ENCODE data around the gene ZNF185. TPM values are rescaled to one million over a fixed set of nuclear protein-coding genes. Genes with fewer than 3 reads are reported as not detected.

The ZNF185 gene
- total RNA-seq, 1 donor from 2014 or later = 2.1 TPM

DNA sequence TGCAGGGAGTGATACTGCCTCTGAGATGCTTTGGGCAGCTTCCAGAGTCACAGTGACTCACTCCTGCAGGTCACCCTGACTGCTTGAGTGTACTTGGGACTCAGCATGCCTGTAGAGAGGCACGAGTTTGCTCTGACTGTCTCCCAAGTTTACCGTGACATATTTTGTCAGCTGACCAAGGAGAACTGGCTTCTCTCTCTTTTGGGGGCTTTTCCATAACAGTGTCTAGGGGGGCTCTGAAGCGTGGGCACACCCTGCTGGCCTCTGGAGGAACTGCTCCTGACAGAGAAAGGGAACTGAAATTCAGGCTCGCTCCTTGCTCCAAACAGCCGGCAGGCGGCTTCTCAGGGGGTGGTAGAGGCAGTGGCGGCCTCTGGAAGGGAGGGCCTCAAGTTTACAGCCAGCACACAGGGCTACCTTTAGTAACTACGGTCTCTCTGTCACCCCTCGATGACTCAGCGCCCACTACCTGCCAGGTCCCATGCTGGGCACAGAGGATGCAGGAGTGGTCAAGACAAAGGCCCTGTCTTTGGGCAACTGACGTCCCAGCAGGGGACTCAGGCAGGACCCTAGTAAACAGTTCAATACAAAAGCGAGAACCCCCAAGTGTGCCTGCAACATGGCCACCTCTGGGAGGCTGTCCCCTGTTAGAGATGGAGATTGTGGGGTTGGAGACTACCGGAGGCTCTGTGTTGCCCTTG is 17.8 kb downstream of the ZNF185 start:
- Mint-ChIP-seq H3K36me3 (ENCODE audit: low read depth, unreplicated experiment) (no peaks in the 10 kb centered on the region), H3K27ac (ENCODE audit: unreplicated experiment) (no peak overlapping the region), H3K4me1 (ENCODE audit: unreplicated experiment) (no peaks in the 10 kb centered on the region), H3K4me3 (ENCODE audit: unreplicated experiment) (no peak overlapping the region), H3K9me3 (ENCODE audit: unreplicated experiment) (no peaks in the 10 kb centered on the region), H3K27me3 (ENCODE audit: unreplicated experiment) (peaks cover 2% of the 10 kb centered on the region)
- TF ChIP-seq, protein P1, sequence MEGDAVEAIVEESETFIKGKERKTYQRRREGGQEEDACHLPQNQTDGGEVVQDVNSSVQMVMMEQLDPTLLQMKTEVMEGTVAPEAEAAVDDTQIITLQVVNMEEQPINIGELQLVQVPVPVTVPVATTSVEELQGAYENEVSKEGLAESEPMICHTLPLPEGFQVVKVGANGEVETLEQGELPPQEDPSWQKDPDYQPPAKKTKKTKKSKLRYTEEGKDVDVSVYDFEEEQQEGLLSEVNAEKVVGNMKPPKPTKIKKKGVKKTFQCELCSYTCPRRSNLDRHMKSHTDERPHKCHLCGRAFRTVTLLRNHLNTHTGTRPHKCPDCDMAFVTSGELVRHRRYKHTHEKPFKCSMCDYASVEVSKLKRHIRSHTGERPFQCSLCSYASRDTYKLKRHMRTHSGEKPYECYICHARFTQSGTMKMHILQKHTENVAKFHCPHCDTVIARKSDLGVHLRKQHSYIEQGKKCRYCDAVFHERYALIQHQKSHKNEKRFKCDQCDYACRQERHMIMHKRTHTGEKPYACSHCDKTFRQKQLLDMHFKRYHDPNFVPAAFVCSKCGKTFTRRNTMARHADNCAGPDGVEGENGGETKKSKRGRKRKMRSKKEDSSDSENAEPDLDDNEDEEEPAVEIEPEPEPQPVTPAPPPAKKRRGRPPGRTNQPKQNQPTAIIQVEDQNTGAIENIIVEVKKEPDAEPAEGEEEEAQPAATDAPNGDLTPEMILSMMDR (IDR thresholded peaks at IDR 0.05; ENCODE audit: unreplicated experiment) = peak; percentile 62
- peak; percentile 52 for DNase-seq (ENCODE audit: low spot score)

DNA sequence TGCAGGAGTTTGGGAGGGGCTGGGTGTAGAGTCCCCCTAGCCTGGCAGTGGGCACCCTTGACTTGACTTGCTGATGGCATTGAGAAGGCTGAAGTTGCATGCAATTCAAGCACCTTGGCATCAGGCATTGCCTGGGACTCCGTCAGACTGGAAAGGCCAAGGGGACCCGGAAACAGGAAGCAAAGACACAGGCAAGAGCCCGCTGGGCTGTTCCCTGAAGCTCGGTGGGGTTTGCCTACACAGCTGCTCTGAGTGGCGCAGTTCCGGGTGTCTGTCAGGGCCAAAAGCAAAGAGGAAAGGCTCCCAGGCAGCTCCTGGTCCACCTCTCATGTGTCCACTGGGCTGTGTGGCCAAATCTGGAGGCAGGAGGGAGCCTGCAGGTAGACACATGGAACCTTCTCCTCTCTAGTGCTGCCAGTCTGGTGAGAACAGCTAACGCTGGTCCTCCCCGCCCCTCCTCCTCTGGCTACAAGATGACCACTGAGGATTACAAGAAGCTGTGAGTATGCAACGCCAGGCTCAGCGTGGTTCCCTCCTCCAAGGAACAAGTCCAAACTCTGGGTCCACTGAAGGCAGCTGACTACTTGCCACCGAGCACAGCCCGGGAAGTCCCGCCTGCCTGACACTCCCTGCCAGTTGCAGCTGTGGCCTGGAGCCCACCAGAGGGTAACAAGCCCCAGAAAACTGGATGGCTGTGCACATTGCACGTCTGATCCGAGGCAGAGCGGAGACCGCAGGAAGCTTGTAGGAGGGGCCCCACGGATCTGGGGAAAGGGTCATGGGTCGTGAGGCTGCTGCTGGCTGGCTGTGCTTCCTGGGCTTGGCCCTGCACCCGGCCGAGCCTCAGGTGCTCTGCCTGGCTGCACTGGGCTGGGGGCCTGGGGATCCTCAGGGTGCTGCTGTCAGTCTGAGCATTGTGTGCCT is 20.1 kb downstream of the ZNF185 start:
- TF ChIP-seq, protein P1 (IDR thresholded peaks at IDR 0.05; ENCODE audit: unreplicated experiment) = no peak
- DNase-seq (ENCODE audit: low spot score) = no peak
- Mint-ChIP-seq H3K9me3 (ENCODE audit: unreplicated experiment) (no peaks in the 10 kb centered on the region), H3K4me1 (ENCODE audit: unreplicated experiment) (no peaks in the 10 kb centered on the region), H3K4me3 (ENCODE audit: unreplicated experiment) (no peak overlapping the region), H3K36me3 (ENCODE audit: low read depth, unreplicated experiment) (no peaks in the 10 kb centered on the region), H3K27me3 (ENCODE audit: unreplicated experiment) (peaks cover 2% of the 10 kb centered on the region), H3K27ac (ENCODE audit: unreplicated experiment) (no peak overlapping the region)

DNA sequence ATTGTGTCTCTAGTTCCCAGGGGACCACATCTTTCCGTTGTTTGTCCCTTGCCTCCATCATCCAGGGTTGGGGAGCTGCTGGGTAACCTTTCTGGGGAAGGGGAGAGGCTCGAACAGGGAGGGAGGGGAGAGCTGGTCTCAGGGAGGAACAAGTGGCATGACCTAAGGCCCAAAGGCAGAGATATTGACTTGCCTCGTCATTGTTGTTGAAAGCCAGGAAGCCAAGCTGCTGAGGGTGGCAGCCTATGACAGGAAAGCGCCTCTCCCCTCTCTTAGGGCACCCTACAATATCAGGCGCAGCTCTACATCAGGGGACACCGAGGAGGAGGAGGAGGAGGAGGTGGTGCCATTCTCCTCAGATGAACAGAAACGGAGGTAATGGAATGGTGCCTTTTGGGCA is 20.8 kb downstream of the ZNF185 start:
- no peak for DNase-seq (ENCODE audit: low spot score)
- Mint-ChIP-seq H3K9me3 (ENCODE audit: unreplicated experiment) (no peaks in the 10 kb centered on the region), H3K4me3 (ENCODE audit: unreplicated experiment) (no peak overlapping the region), H3K27ac (ENCODE audit: unreplicated experiment) (no peak overlapping the region), H3K4me1 (ENCODE audit: unreplicated experiment) (no peaks in the 10 kb centered on the region), H3K27me3 (ENCODE audit: unreplicated experiment) (peaks cover 2% of the 10 kb centered on the region), H3K36me3 (ENCODE audit: low read depth, unreplicated experiment) (no peaks in the 10 kb centered on the region)
- TF ChIP-seq, protein P1 (IDR thresholded peaks at IDR 0.05; ENCODE audit: unreplicated experiment) = no peak

DNA sequence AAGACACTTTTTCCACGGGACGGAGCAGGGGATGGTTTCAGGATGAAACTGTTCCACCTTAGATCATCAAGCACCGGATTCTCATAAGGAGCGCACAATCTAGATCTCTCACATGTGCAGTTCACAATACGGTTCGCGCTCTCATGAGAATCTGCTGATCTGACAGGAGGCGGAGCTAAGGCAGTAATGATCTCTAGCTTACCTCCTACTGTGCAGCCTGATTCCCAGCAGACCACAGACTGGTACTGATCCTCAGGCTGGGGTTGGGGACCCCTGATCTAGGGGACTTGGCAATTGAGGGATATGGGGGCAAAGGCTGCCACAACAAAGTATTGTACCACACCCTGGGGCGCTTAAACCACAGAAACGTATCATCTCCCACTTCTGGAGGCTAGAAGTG is 25.7 kb downstream of the ZNF185 start:
- H3K4me1 Mint-ChIP-seq (ENCODE audit: unreplicated experiment) = no peaks in the 10 kb centered on the region
- H3K4me3 Mint-ChIP-seq (ENCODE audit: unreplicated experiment) = no peak overlapping the region
- TF ChIP-seq, protein P1 (IDR thresholded peaks at IDR 0.05; ENCODE audit: unreplicated experiment) = no peak
- DNase-seq (ENCODE audit: low spot score) = no peak
- peaks cover 2% of the 10 kb centered on the region for H3K27me3 Mint-ChIP-seq (ENCODE audit: unreplicated experiment)
- H3K36me3 Mint-ChIP-seq (ENCODE audit: low read depth, unreplicated experiment) = no peaks in the 10 kb centered on the region
- no peak overlapping the region for H3K27ac Mint-ChIP-seq (ENCODE audit: unreplicated experiment)
- H3K9me3 Mint-ChIP-seq (ENCODE audit: unreplicated experiment) = no peaks in the 10 kb centered on the region

DNA sequence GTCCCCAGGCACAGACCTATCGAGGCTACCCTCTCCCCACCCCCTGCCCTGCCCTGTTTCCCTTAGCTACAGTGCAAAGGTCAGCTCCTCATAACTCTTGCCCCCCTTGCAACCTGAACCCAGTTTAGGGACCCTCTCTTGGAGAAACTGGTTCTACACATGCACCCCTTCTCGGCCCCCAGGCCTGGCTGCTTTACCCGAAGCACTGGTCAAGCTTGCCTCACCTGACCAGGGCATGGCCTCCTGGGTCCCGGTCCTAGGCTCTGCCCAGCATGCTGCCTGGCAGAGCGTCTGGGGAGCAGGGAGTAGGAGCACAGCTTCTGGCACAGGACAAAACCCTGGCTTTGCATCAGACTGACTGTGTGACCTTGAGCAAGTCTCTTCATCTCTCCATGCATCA is 28.0 kb downstream of the ZNF185 start:
- no peak overlapping the region for H3K27ac Mint-ChIP-seq (ENCODE audit: unreplicated experiment)
- TF ChIP-seq, protein P1 (IDR thresholded peaks at IDR 0.05; ENCODE audit: unreplicated experiment) = no peak
- no peaks in the 10 kb centered on the region for H3K9me3 Mint-ChIP-seq (ENCODE audit: unreplicated experiment)
- peaks cover 3% of the 10 kb centered on the region for H3K27me3 Mint-ChIP-seq (ENCODE audit: unreplicated experiment)
- no peaks in the 10 kb centered on the region for H3K36me3 Mint-ChIP-seq (ENCODE audit: low read depth, unreplicated experiment)
- no peak for DNase-seq (ENCODE audit: low spot score)
- no peaks in the 10 kb centered on the region for H3K4me1 Mint-ChIP-seq (ENCODE audit: unreplicated experiment)
- H3K4me3 Mint-ChIP-seq (ENCODE audit: unreplicated experiment) = no peak overlapping the region

All from endothelial cell (in vitro differentiated cells).